Stimulated activated CD4-positive, alpha-beta T cell treated with anti-CD3 and anti-CD28 coated beads, TNF-alpha, amount 100 ng/mL, for 48 hours (primary cell): ENCODE results near the gene SPEF1.

Experiments
- DNase-seq, 3 donors: peaks; one replicate each; pipeline ENCODE4 v3.0.0-alpha.2; 2020; ENCODE audit warnings: low read depth in 3 of 3

Gene SPEF1

DNA sequence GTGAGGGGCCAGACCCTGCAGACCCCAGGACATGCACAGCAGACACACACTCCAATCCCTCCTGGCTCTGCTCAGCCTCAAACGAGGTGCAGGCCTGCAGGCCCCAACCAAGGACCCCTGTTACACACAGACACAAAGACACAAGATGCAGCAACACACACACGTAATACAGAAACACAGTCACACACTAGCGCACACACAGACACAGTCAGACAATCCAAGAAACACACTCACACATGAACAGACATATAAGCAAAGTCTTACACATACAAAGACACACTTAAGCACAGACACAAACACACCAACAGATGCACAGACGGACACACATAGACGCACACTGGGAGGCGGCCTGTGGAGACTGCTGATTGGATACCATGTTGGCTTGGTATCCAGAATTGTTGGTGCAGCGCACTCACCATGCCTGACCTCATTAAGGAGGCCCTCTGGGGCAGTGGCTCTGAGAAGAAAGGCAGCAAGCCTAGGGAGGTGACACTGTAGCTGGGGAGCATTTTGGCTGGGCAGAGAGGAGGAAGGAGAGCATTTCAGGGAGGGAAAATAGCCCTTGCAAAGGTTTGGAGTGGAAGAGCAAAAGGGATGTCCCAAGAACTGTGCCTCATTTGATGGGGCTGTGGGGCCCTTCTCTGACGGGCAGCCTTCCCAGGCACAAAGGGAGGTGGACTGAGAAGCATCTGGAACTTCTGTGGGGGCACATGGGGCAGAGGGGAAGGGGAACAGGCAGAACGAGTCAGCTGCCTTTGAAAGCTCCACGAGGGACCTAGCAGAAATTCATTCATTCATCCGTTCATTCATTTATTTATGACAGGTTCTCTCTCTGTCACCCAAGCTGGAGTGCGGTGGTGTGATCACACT lies 50.2 kb downstream of the SPEF1 start:
- DNase-seq: no peak

DNA sequence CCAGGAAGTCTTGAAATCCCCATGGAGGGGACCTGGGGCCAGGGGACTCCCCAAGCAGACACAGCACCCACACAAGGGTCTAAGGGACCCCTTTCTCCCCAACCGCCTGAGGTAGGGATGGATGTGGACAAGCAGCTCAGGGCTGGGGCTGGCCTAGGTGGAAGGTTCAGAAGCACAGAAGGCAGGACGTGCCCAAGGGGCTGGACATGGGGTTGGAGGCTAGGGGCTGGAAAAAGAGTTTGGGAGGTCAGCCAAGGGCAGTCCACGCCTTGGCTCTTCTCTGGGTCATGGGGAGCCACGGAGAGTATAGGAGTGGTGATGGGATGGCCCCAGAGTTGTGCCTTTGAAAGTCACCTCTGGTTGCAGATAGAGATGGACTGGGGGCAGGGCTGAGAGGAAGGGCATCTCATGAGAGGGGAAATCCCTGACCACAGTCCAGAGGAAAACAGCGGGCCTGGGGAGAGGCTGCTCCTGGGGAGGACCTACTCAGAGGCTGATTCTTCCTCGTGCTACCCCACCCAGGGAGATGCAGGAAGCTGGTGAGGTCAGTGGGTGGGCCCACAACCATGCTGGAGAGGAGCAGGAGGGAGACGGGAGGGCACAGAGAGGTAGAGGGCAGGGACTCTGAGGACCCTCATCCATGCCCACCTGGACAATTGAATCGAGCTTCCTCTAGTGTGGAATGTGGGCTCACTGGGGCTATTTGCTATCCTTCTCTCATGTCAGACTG lies 51.3 kb downstream of the SPEF1 start:
- no peak for DNase-seq

- no peak for DNase-seq
These were observed 51.9 kb downstream of the SPEF1 start for GRCh38 chr20:3729378-3729777.

- DNase-seq: no peak
These were observed 52.4 kb downstream of the SPEF1 start for GRCh38 chr20:3728876-3729275.

- no peak for DNase-seq
These were observed 52.9 kb downstream of the SPEF1 start for GRCh38 chr20:3728354-3728753.
